T-helper 2 cell treated with Interferon-gamma antibody and Interleukin-4, amounts not matched to agents 5 μg/mL and 100 μg/mL, for 36 hours (primary cell): ENCODE data around the gene PRKAR2B.

Source experiments
- DNase-seq: peaks from one replicate; pipeline ENCODE4 v3.0.0; 2021; ENCODE audit warnings: low spot score
- H3K27ac Mint-ChIP-seq: one replicate; pipeline ENCODE4 v1.8.0; 2021; ENCODE audit warnings: mild to moderate bottlenecking, mixed read lengths
- H3K27me3 Mint-ChIP-seq: one replicate; pipeline ENCODE4 v1.8.0; 2021; ENCODE audit warnings: low read depth, mixed read lengths
- H3K36me3 Mint-ChIP-seq: one replicate; pipeline ENCODE4 v1.8.0; 2021; ENCODE audit warnings: low read depth, mixed read lengths
- H3K4me1 Mint-ChIP-seq: one replicate; pipeline ENCODE4 v1.8.0; 2021; ENCODE audit warnings: low read depth, mixed read lengths
- H3K4me3 Mint-ChIP-seq: one replicate; pipeline ENCODE4 v1.8.0; 2022; ENCODE audit warnings: mild to moderate bottlenecking, moderate library complexity, mixed read lengths
- H3K9me3 Mint-ChIP-seq: one replicate; pipeline ENCODE4 v1.8.0; 2021; ENCODE audit warnings: mixed read lengths

Gene PRKAR2B

GRCh38 chr7:107017965-107018719 lies 26.4 kb upstream of the PRKAR2B start:
- no peaks in the 10 kb centered on the region for H3K4me1 Mint-ChIP-seq
- H3K4me3 Mint-ChIP-seq, result no peak overlapping the region
- H3K27me3 Mint-ChIP-seq, result peaks cover 9% of the 10 kb centered on the region
- no peak for DNase-seq
- no peaks in the 10 kb centered on the region for H3K9me3 Mint-ChIP-seq
- H3K36me3 Mint-ChIP-seq, result no peaks in the 10 kb centered on the region
- no peak overlapping the region for H3K27ac Mint-ChIP-seq

GRCh38 chr7:107020400-107020799 lies 24.1 kb upstream of the PRKAR2B start:
- H3K27me3 Mint-ChIP-seq, result peaks cover 13% of the 10 kb centered on the region
- no peak overlapping the region for H3K27ac Mint-ChIP-seq
- no peaks in the 10 kb centered on the region for H3K9me3 Mint-ChIP-seq
- no peaks in the 10 kb centered on the region for H3K36me3 Mint-ChIP-seq
- no peak for DNase-seq
- no peaks in the 10 kb centered on the region for H3K4me1 Mint-ChIP-seq
- no peak overlapping the region for H3K4me3 Mint-ChIP-seq

- Mint-ChIP-seq H3K27ac (no peak overlapping the region), H3K4me3 (no peak overlapping the region)
These were observed 22.9 kb upstream of the PRKAR2B start for GRCh38 chr7:107021600-107021999.

GRCh38 chr7:107023522-107024151 lies 20.9 kb upstream of the PRKAR2B start:
- Mint-ChIP-seq H3K27ac (no peak overlapping the region), H3K9me3 (no peaks in the 10 kb centered on the region), H3K4me3 (no peak overlapping the region), H3K4me1 (no peaks in the 10 kb centered on the region), H3K36me3 (no peaks in the 10 kb centered on the region), H3K27me3 (peaks cover 19% of the 10 kb centered on the region)
- DNase-seq, result no peak

More at GRCh38 chr7:107021600-107021999, 22.9 kb upstream of the PRKAR2B start:
- Mint-ChIP-seq H3K9me3 (no peaks in the 10 kb centered on the region), H3K27me3 (peaks cover 15% of the 10 kb centered on the region), H3K4me1 (no peaks in the 10 kb centered on the region), H3K36me3 (no peaks in the 10 kb centered on the region)
- DNase-seq, result no peak

GRCh38 chr7:107024906-107025305 lies 19.6 kb upstream of the PRKAR2B start:
- no peaks in the 10 kb centered on the region for H3K4me1 Mint-ChIP-seq
- H3K27ac Mint-ChIP-seq, result no peak overlapping the region
- H3K9me3 Mint-ChIP-seq, result no peaks in the 10 kb centered on the region
- H3K27me3 Mint-ChIP-seq, result peaks cover 25% of the 10 kb centered on the region
- no peak overlapping the region for H3K4me3 Mint-ChIP-seq
- DNase-seq, result no peak
- H3K36me3 Mint-ChIP-seq, result no peaks in the 10 kb centered on the region

GRCh38 chr7:107025449-107026103 lies 18.9 kb upstream of the PRKAR2B start:
- no peak overlapping the region for H3K4me3 Mint-ChIP-seq
- H3K9me3 Mint-ChIP-seq, result no peaks in the 10 kb centered on the region
- DNase-seq, result no peak
- peaks cover 23% of the 10 kb centered on the region for H3K27me3 Mint-ChIP-seq
- H3K36me3 Mint-ChIP-seq, result no peaks in the 10 kb centered on the region
- H3K4me1 Mint-ChIP-seq, result no peaks in the 10 kb centered on the region
- no peak overlapping the region for H3K27ac Mint-ChIP-seq

- Mint-ChIP-seq H3K36me3 (no peaks in the 10 kb centered on the region), H3K4me3 (no peak overlapping the region), H3K27me3 (peaks cover 23% of the 10 kb centered on the region), H3K27ac (no peak overlapping the region), H3K4me1 (no peaks in the 10 kb centered on the region), H3K9me3 (no peaks in the 10 kb centered on the region)
- no peak for DNase-seq
These were observed 18.3 kb upstream of the PRKAR2B start for GRCh38 chr7:107026166-107026565.

- no peaks in the 10 kb centered on the region for H3K9me3 Mint-ChIP-seq
- peaks cover 23% of the 10 kb centered on the region for H3K27me3 Mint-ChIP-seq
- no peak for DNase-seq
- no peaks in the 10 kb centered on the region for H3K36me3 Mint-ChIP-seq
- H3K4me1 Mint-ChIP-seq, result no peaks in the 10 kb centered on the region
- no peak overlapping the region for H3K4me3 Mint-ChIP-seq
- H3K27ac Mint-ChIP-seq, result no peak overlapping the region
These were observed 17.3 kb upstream of the PRKAR2B start for GRCh38 chr7:107027208-107027607.

- no peaks in the 10 kb centered on the region for H3K9me3 Mint-ChIP-seq
- peaks cover 26% of the 10 kb centered on the region for H3K27me3 Mint-ChIP-seq
- no peaks in the 10 kb centered on the region for H3K36me3 Mint-ChIP-seq
- no peak for DNase-seq
- H3K27ac Mint-ChIP-seq, result no peak overlapping the region
- H3K4me3 Mint-ChIP-seq, result no peak overlapping the region
- no peaks in the 10 kb centered on the region for H3K4me1 Mint-ChIP-seq
These were observed 15.3 kb upstream of the PRKAR2B start for GRCh38 chr7:107029061-107029763.

- no peaks in the 10 kb centered on the region for H3K9me3 Mint-ChIP-seq
- DNase-seq, result no peak
- peaks cover 25% of the 10 kb centered on the region for H3K27me3 Mint-ChIP-seq
- no peaks in the 10 kb centered on the region for H3K36me3 Mint-ChIP-seq
- H3K27ac Mint-ChIP-seq, result no peak overlapping the region
- no peak overlapping the region for H3K4me3 Mint-ChIP-seq
- H3K4me1 Mint-ChIP-seq, result no peaks in the 10 kb centered on the region
These were observed 14.7 kb upstream of the PRKAR2B start for GRCh38 chr7:107029764-107030286.

GRCh38 chr7:107032050-107032449 lies 12.5 kb upstream of the PRKAR2B start:
- Mint-ChIP-seq H3K36me3 (no peaks in the 10 kb centered on the region), H3K4me3 (no peak overlapping the region), H3K27me3 (peaks cover 27% of the 10 kb centered on the region), H3K9me3 (no peaks in the 10 kb centered on the region), H3K27ac (no peak overlapping the region), H3K4me1 (peaks cover 4% of the 10 kb centered on the region)
- DNase-seq, result no peak

- Mint-ChIP-seq H3K27me3 (peaks cover 24% of the 10 kb centered on the region), H3K4me1 (peaks cover 4% of the 10 kb centered on the region), H3K27ac (no peak overlapping the region), H3K9me3 (no peaks in the 10 kb centered on the region), H3K36me3 (no peaks in the 10 kb centered on the region), H3K4me3 (no peak overlapping the region)
- no peak for DNase-seq
These were observed 11.6 kb upstream of the PRKAR2B start for GRCh38 chr7:107032720-107033438.

- no peak for DNase-seq
- H3K27ac Mint-ChIP-seq, result no peak overlapping the region
- peaks cover 4% of the 10 kb centered on the region for H3K4me1 Mint-ChIP-seq
- no peaks in the 10 kb centered on the region for H3K36me3 Mint-ChIP-seq
- H3K4me3 Mint-ChIP-seq, result no peak overlapping the region
- peaks cover 21% of the 10 kb centered on the region for H3K27me3 Mint-ChIP-seq
- H3K9me3 Mint-ChIP-seq, result no peaks in the 10 kb centered on the region
These were observed 10.0 kb upstream of the PRKAR2B start for GRCh38 chr7:107034553-107034952.
